Aorta (tissue), 5 donors: ENCODE measurements around the gene CLCN2. TPM values are rescaled to one million over a fixed set of nuclear protein-coding genes. Genes with fewer than 3 reads are reported as not detected.

Experiments
- ATAC-seq: fragments of 200-7000 bp; cut with Tn5 transposase; one replicate; pipeline ENCODE4 v1.9.1; 2022; ENCODE audit warnings: moderate library complexity; ENCODE audit not compliant: low FRiP score
- DNase-seq, 2 donors: peaks; one replicate each; pipeline ENCODE4 v3.0.0-alpha.2; 2020
- H3K27ac ChIP-seq, 2 donors: one replicate each; pipeline ENCODE4 v1.5.1; 2013; ENCODE audit warnings: low read length in 2 of 2, mild to moderate bottlenecking in 2 of 2, moderate library complexity in 2 of 2, control low read depth in 1 of 2, inconsistent platforms in 1 of 2, low read depth in 1 of 2
- H3K27me3 ChIP-seq, 2 donors: one replicate each; pipeline ENCODE4 v1.6.1; 2013; ENCODE audit warnings: control low read depth in 1 of 2, low read length in 1 of 2, mild to moderate bottlenecking in 1 of 2, moderate library complexity in 1 of 2; ENCODE audit not compliant: insufficient read depth in 2 of 2, control insufficient read depth in 1 of 2
- H3K36me3 ChIP-seq, 2 donors: one replicate each; pipeline ENCODE4 v1.6.1; 2013; ENCODE audit warnings: control low read depth in 1 of 2, low read length in 1 of 2, mild to moderate bottlenecking in 1 of 2; ENCODE audit not compliant: insufficient read depth in 2 of 2, control insufficient read depth in 1 of 2
- H3K4me1 ChIP-seq, 2 donors: one replicate each; pipeline ENCODE4 v1.6.1; 2013; ENCODE audit warnings: low read length in 2 of 2, control low read depth in 1 of 2, mild to moderate bottlenecking in 1 of 2, moderate library complexity in 1 of 2; ENCODE audit not compliant: insufficient read depth in 2 of 2, control insufficient read depth in 1 of 2
- H3K4me3 ChIP-seq, 2 donors: one replicate each; pipeline ENCODE4 v1.5.1; 2013; ENCODE audit warnings: low read length in 2 of 2, control low read depth in 1 of 2, mild to moderate bottlenecking in 1 of 2
- H3K9me3 ChIP-seq: one replicate; pipeline ENCODE4 v1.6.1; 2013; ENCODE audit warnings: mild to moderate bottlenecking, low read length; ENCODE audit not compliant: control insufficient read depth
- WGBS, 2 donors: extraction: QIAGEN DNeasy Blood & Tissue Kit; methylation state at CpG; one replicate each; pipeline ENCODE4 v1.1.7; 2013; 5-methylcytosine and 5-hydroxymethylcytosine counted together
- intact Hi-C, 2 donors: fragments of 100-400 bp; cut with DNase I; formaldehyde crosslinking; loops; one replicate each; pipeline versions ENCODE4 v1.14.2 to v1.15.0; 2022
- polyA plus RNA-seq, 2 donors: library from polyadenylated mRNA; stranded (reverse); fragments of 200-250 nt; gene quantifications; one replicate each; pipeline ENCODE4 v1.2.3, GENCODE V29; 2013
- total RNA-seq, 2 donors: library from RNA; stranded (reverse); fragmentation: NEBNext Ultra II Directional; extraction: Animal tissue kit (Norgen Biotek cat#: 25700); gene quantifications; one replicate each; pipeline ENCODE4 v1.2.1, GENCODE V29; 2021
- donor health status: healthy with polysubstance abuse.
- donor health status: Bipolar disorder and iron deficiency.
- donor health status: DM: no; HTN: no; CAD: no.
- donor health status: DM: no; HTN: no; CAD: no.
- donor health status: DM: yes; HTN: yes; CAD: no.

The CLCN2 gene
- total and polyA plus RNA-seq, 4 donors, result 4.1 to 14.5 (median 5.4) TPM

DNA sequence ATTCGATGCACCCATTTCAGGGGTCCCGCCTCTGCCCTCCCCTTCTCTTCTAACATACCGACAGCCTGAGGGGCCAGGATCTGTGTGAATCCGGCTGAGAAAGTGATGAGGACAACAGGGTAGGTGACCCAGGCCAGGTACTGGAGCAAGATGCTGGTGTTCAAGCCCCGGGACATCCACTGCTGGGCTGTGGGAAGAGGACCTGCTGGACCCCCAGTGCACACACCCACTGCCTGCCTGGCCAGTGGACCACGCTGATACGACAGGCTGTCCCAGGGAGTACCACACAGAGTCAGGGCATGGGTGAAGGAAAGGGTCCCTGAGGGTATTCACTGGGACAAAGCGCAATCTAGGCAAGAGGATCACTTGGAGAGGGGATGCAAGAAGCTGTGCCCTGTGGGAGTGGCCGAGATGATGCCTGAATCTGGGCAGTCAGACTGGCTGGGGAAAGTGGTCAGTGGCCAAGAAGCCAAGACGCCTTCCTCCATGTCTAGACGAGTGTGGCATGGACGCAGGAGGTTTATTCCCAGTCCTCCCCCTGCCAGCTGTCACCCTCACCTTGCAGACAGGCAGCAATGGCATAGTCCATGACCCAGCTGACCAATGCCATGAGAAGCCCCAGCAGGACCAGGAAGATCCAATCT is 3.2 kb downstream of the CLCN2 start:
- intact Hi-C loops, result no loop called here
- WGBS, 2 donors, result 93 to 96% methylated on average over 12 of the region's 12 CpGs
- ATAC-seq, result no peak
- Histone ChIP-seq H3K4me1 (no peaks in the 10 kb centered on the region), H3K36me3 (no peaks in the 10 kb centered on the region), H3K4me3 (no peak overlapping the region), H3K27me3 (no peaks in the 10 kb centered on the region), H3K9me3 (no peaks in the 10 kb centered on the region), H3K27ac (no peak overlapping the region)
- DNase-seq, result peak in 1 of 2 donors; percentile 54

GRCh38 chr3:184357248-184358123 is 3.9 kb downstream of the CLCN2 start:
- H3K4me3 ChIP-seq, result no peak overlapping the region
- H3K36me3 ChIP-seq, result no peaks in the 10 kb centered on the region
- DNase-seq (no peak), ATAC-seq (no peak)
- intact Hi-C loops, result no loop called here
- no peaks in the 10 kb centered on the region for H3K9me3 ChIP-seq
- H3K27me3 ChIP-seq, result no peaks in the 10 kb centered on the region
- H3K27ac ChIP-seq, result no peak overlapping the region
- no peaks in the 10 kb centered on the region for H3K4me1 ChIP-seq
- WGBS, 2 donors, result 92 to 95% methylated on average over 24 of the region's 24 CpGs

GRCh38 chr3:184355261-184356040 is 6.0 kb downstream of the CLCN2 start:
- Histone ChIP-seq H3K27me3 (no peaks in the 10 kb centered on the region), H3K36me3 (no peaks in the 10 kb centered on the region), H3K4me3 (no peak overlapping the region), H3K9me3 (no peaks in the 10 kb centered on the region), H3K4me1 (no peaks in the 10 kb centered on the region), H3K27ac (no peak overlapping the region)
- DNase-seq (no peak), ATAC-seq (no peak)
- WGBS, 2 donors, result 70 to 74% methylated on average over 18 of the region's 18 CpGs
- intact Hi-C loops, result no loop called here

GRCh38 chr3:184354754-184355153 is 6.7 kb downstream of the CLCN2 start:
- ATAC-seq, result no peak

DNA sequence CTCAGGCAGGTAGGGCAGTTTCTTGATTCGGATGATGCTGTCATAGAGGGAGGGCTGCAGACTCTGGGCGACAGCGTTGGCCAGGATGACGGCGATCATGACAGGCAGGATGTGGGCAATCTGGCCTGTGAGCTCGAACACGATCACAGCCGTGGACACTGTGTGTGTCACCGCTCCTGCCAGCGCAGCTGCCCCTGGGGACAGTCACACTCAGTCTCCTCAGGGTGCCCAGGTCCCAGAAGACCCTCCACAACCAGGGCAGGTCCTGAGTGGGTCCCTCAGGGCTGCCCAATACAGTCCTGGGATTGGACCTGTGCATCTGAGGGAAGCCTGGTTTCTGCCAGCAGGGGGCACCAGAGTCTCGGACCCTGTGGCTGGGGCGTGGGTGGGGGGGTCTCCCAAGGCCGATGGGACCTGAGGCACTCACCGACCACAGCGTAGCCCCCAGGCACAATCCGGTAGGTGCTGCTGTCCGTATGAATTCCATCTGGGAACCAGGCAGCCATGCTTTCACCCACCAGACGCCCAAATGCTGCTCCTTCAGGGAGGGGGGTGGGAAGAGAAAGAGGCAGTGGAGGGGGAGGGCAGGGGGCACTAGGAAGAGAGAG is 7.2 kb downstream of the CLCN2 start:
- ATAC-seq (peak; percentile 54), DNase-seq (peak; percentile 53 to 88)
- no peaks in the 10 kb centered on the region for H3K9me3 ChIP-seq
- no peak overlapping the region for H3K27ac ChIP-seq
- H3K4me3 ChIP-seq, result no peak overlapping the region
- intact Hi-C loops, result no loop called here
- no peaks in the 10 kb centered on the region for H3K4me1 ChIP-seq
- H3K36me3 ChIP-seq, result no peaks in the 10 kb centered on the region
- WGBS, 2 donors, result 53 to 55% methylated on average over 18 of the region's 18 CpGs
- H3K27me3 ChIP-seq, result no peaks in the 10 kb centered on the region

More at GRCh38 chr3:184354754-184355153, 6.7 kb downstream of the CLCN2 start:
- H3K9me3 ChIP-seq, result no peaks in the 10 kb centered on the region
- no peak overlapping the region for H3K4me3 ChIP-seq
- no peaks in the 10 kb centered on the region for H3K27me3 ChIP-seq
- H3K27ac ChIP-seq, result no peak overlapping the region
- 81 to 83% methylated on average over 8 of the region's 8 CpGs for WGBS, 2 donors
- H3K36me3 ChIP-seq, result no peaks in the 10 kb centered on the region
- DNase-seq, result no peak
- H3K4me1 ChIP-seq, result no peaks in the 10 kb centered on the region
- intact Hi-C loops, result no loop called here

- Histone ChIP-seq H3K36me3 (no peaks in the 10 kb centered on the region), H3K27me3 (no peaks in the 10 kb centered on the region), H3K27ac (no peak overlapping the region), H3K4me3 (no peak overlapping the region), H3K4me1 (no peaks in the 10 kb centered on the region), H3K9me3 (no peaks in the 10 kb centered on the region)
- 91 to 92% methylated on average over 11 of the region's 11 CpGs for WGBS, 2 donors
- no peak for ATAC-seq
- no peak for DNase-seq
- intact Hi-C loops, result no loop called here
Observed at GRCh38 chr3:184353546-184353941, 7.9 kb downstream of the CLCN2 start.

DNA sequence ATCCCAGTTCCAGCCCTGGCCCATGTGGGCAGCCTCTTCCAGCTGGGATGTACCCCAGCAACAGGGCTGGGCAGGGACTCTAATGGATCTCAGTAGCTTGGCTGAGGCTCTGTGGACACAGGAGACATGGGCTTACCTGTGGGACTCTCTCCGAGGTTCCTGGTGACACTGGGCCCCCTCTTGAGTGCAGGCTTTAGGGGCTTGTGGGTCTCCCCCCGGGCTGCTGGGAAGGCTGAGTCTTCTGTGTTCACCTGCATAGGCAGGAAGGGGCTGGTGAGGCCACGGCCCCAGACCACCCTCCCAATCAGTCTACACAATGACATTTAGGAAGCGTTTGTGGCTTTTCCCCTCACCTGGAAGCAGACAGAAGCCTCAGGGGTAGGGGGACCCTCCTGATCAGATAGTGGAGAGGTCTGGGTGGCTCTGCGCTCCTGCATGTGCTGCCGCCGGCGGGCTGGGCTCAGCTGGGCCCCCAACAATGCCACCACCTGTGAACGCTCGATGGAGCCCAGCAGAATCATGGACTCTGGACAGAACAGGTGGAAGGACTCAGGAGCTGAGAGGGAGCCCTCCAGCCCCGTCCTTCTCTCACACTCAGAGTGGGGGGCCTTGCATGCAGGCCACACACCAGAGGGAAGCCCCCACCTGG is 8.4 kb downstream of the CLCN2 start:
- DNase-seq (no peak), ATAC-seq (no peak)
- Histone ChIP-seq H3K36me3 (no peaks in the 10 kb centered on the region), H3K27ac (no peak overlapping the region), H3K9me3 (no peaks in the 10 kb centered on the region), H3K27me3 (no peaks in the 10 kb centered on the region), H3K4me3 (no peak overlapping the region), H3K4me1 (no peaks in the 10 kb centered on the region)
- WGBS, 2 donors, result 87 to 93% methylated on average over 11 of the region's 11 CpGs
- intact Hi-C loops, result no loop called here

DNA sequence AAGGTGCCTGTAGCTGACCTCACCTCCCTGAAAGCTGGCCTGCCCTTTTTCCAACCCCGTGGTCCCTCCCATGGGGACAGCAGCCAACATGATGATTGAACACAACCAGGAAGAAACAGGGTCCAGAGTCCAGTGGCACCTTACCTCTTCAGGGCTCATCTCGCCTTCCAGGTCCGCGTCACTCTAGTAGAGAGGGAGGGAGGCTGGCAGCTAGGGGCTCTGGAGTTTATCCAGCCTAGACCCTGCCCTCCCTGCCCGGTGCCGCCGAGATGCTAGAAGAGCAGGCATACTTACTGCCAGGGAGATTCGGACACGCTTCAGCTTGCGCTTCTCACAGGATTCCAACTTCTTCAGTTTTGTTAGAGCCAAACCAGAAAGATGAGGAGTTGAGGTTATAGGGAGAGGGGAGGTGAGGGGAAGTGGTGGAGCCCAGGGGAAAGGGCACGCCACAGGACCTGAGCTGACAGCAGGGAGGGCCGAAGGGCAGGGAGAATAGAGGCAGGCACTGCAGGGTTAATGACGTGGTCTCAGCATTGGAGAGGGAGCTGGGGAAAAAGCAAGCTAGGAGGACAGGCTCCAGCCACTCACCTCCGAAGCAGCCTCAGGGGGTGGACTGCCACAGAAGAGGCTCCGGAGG is 9.1 kb downstream of the CLCN2 start:
- Histone ChIP-seq H3K4me1 (no peaks in the 10 kb centered on the region), H3K9me3 (no peaks in the 10 kb centered on the region), H3K27me3 (no peaks in the 10 kb centered on the region), H3K27ac (no peak overlapping the region), H3K4me3 (no peak overlapping the region), H3K36me3 (no peaks in the 10 kb centered on the region)
- intact Hi-C loops, result no loop called here
- ATAC-seq (no peak), DNase-seq (peak in 1 of 2 donors; percentile 44)
- 77 to 81% methylated on average over 15 of the region's 15 CpGs for WGBS, 2 donors
